SU-DHL-6 (cell line): ENCODE measurements around the gene DACT1.

ENCODE experiments used
- EZH2phosphoT487 ChIP-seq: fragments of 200-600 bp; sonication (generic), shearing (Covaris generic); conservative IDR thresholded peaks from 2 replicates; pipeline ENCODE4 v1.6.1; 2018; ENCODE audit warnings: mild to moderate bottlenecking, antibody characterized with exemption, low read length, moderate library complexity, mixed read lengths
- TF ChIP-seq, protein P1 (sequence below): fragments of 200-600 bp; sonication (generic); IDR thresholded peaks from one replicate; pipeline ENCODE4 v1.5.1; 2017; ENCODE audit warnings: antibody characterized with exemption, mild to moderate bottlenecking, low read length, moderate library complexity; ENCODE audit not compliant: insufficient read depth, poor library complexity, severe bottlenecking

GRCh38 chr14:58620011-58620410 lies 17.8 kb upstream of the DACT1 start:
- TF ChIP-seq, protein P1, sequence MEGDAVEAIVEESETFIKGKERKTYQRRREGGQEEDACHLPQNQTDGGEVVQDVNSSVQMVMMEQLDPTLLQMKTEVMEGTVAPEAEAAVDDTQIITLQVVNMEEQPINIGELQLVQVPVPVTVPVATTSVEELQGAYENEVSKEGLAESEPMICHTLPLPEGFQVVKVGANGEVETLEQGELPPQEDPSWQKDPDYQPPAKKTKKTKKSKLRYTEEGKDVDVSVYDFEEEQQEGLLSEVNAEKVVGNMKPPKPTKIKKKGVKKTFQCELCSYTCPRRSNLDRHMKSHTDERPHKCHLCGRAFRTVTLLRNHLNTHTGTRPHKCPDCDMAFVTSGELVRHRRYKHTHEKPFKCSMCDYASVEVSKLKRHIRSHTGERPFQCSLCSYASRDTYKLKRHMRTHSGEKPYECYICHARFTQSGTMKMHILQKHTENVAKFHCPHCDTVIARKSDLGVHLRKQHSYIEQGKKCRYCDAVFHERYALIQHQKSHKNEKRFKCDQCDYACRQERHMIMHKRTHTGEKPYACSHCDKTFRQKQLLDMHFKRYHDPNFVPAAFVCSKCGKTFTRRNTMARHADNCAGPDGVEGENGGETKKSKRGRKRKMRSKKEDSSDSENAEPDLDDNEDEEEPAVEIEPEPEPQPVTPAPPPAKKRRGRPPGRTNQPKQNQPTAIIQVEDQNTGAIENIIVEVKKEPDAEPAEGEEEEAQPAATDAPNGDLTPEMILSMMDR: no peak
- TF ChIP-seq EZH2phosphoT487: no peak
